RWPE2 (cell line): ENCODE data around the gene HOXD9.
A peak's percentile ranks its signal among the peaks of the same experiment; 100 is the strongest.

Source experiments
- ATAC-seq: fragments of 200-7000 bp; cut with Tn5 transposase; 3 replicates; pipeline ENCODE4 v1.9.1; 2021; ENCODE audit warnings: low read depth
- DNase-seq: peaks from one replicate; pipeline ENCODE4 v3.0.0-alpha.2; 2020; ENCODE audit warnings: low spot score
- H3K27ac ChIP-seq: fragments of 450-650 bp; 2 replicates; pipeline ENCODE4 v1.5.1; 2017; ENCODE audit warnings: mild to moderate bottlenecking; ENCODE audit not compliant: poor library complexity, severe bottlenecking
- H3K27me3 ChIP-seq: fragments of 250-450 bp; sonication (Bioruptor Pico); 2 replicates; pipeline ENCODE4 v1.5.1; 2021; ENCODE audit warnings: mild to moderate bottlenecking, moderate library complexity; ENCODE audit not compliant: insufficient read depth, poor library complexity, severe bottlenecking
- H3K36me3 ChIP-seq: fragments of 250-450 bp; sonication (Bioruptor Pico); 2 replicates; pipeline ENCODE4 v1.5.1; 2020; ENCODE audit warnings: low read depth, mild to moderate bottlenecking, moderate library complexity
- H3K4me1 ChIP-seq: fragments of 250-450 bp; sonication (Bioruptor Pico); 2 replicates; pipeline ENCODE4 v1.5.1; 2021; ENCODE audit warnings: mild to moderate bottlenecking, moderate library complexity; ENCODE audit not compliant: insufficient read depth, poor library complexity, severe bottlenecking
- H3K4me3 ChIP-seq: fragments of 250-450 bp; sonication (Bioruptor Pico); 2 replicates; pipeline ENCODE4 v1.5.1; 2021; ENCODE audit warnings: mild to moderate bottlenecking, moderate library complexity; ENCODE audit not compliant: severe bottlenecking
- H3K9me3 ChIP-seq: fragments of 250-450 bp; sonication (Bioruptor Pico); 2 replicates; pipeline ENCODE4 v1.5.1; 2021; ENCODE audit warnings: mild to moderate bottlenecking, moderate library complexity; ENCODE audit not compliant: severe bottlenecking
- TF ChIP-seq, protein P1 (sequence below): fragments of 450-650 bp; IDR thresholded peaks from one replicate; pipeline ENCODE4 v1.5.1; 2017; ENCODE audit warnings: mild to moderate bottlenecking, moderate library complexity; ENCODE audit not compliant: poor library complexity, severe bottlenecking

Gene HOXD9

GRCh38 chr2:176076063-176076462 lies 46.5 kb upstream of the HOXD9 start:
- no peaks in the 10 kb centered on the region for H3K36me3 ChIP-seq
- no peaks in the 10 kb centered on the region for H3K4me1 ChIP-seq
- no peak overlapping the region for H3K4me3 ChIP-seq
- ATAC-seq (no peak), DNase-seq (no peak)
- TF ChIP-seq, protein P1, sequence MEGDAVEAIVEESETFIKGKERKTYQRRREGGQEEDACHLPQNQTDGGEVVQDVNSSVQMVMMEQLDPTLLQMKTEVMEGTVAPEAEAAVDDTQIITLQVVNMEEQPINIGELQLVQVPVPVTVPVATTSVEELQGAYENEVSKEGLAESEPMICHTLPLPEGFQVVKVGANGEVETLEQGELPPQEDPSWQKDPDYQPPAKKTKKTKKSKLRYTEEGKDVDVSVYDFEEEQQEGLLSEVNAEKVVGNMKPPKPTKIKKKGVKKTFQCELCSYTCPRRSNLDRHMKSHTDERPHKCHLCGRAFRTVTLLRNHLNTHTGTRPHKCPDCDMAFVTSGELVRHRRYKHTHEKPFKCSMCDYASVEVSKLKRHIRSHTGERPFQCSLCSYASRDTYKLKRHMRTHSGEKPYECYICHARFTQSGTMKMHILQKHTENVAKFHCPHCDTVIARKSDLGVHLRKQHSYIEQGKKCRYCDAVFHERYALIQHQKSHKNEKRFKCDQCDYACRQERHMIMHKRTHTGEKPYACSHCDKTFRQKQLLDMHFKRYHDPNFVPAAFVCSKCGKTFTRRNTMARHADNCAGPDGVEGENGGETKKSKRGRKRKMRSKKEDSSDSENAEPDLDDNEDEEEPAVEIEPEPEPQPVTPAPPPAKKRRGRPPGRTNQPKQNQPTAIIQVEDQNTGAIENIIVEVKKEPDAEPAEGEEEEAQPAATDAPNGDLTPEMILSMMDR, result no peak
- peaks cover 63% of the 10 kb centered on the region for H3K27me3 ChIP-seq
- H3K27ac ChIP-seq, result no peak overlapping the region
- no peaks in the 10 kb centered on the region for H3K9me3 ChIP-seq

- H3K4me1 ChIP-seq, result no peaks in the 10 kb centered on the region
- H3K27ac ChIP-seq, result no peak overlapping the region
- ATAC-seq, result no peak
- H3K9me3 ChIP-seq, result no peaks in the 10 kb centered on the region
- H3K36me3 ChIP-seq, result no peaks in the 10 kb centered on the region
- H3K4me3 ChIP-seq, result no peak overlapping the region
- peaks cover 70% of the 10 kb centered on the region for H3K27me3 ChIP-seq
- TF ChIP-seq, protein P1, result no peak
- DNase-seq, result no peak
These were observed 45.7 kb upstream of the HOXD9 start for GRCh38 chr2:176076796-176077195.

DNA sequence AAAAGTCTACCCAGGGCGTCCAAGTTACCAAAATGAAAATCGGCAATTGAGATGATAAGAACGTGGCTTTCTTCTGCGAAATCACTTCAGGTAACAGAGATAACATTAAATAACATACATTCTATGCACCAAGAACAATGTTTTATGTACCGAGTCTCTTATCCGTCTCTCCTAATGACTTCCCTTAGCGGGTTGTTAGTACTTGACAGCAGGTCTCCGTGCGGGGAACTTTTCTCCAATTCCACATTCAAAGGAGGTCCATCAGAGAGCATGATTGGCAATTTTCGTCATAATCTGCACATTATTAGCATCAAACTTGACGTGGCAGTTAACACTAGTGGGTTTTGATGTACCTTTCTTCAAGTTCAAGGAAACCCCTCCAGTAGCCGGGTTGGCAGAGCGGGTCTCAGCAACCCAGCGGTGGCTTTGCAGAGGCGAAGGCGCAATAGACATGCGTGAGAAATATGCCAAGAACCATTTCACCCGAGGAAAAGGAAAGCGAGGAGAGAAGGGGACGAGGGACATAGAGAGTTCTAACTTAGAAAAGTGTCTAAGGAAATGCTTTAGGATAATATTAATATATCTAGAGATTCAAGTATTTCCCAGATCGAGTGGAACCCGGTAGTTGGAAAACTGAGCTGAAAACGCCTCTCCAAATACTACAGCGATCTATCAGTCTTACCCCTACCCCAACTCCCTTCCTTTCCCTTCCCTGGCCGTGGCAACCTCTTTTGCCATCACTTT lies 43.8 kb upstream of the HOXD9 start:
- TF ChIP-seq, protein P1, result no peak
- Histone ChIP-seq H3K27me3 (peaks cover 81% of the 10 kb centered on the region), H3K4me1 (no peaks in the 10 kb centered on the region), H3K4me3 (no peak overlapping the region), H3K36me3 (no peaks in the 10 kb centered on the region), H3K27ac (no peak overlapping the region), H3K9me3 (no peaks in the 10 kb centered on the region)
- no peak for DNase-seq
- no peak for ATAC-seq

DNA sequence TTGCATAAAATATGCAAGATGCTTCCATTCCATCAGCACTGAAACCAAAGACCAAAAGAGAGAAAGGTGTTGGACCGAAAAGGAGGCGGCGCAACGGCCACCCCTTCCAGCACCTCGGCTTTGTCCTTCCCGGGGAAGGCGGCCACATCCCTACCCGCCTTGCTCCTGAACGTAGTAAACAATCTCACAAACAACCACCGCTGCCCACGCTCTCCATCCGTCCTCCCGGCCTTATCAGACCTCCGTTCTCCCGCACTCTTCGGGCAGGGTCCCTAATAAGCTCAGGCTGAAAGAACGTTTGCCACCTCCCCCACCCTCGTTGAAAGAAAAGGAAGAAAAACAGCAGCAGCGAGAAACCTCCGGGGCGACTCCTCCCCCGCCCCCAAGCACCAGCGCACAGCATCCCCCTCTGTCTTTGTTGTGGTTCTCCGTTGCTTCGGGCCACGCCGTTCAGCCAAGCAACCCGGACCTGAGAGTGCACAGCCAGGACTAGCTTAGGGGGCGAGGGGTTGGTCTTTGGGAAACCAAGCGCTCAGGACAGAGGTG lies 43.2 kb upstream of the HOXD9 start:
- Histone ChIP-seq H3K27ac (no peak overlapping the region), H3K9me3 (no peaks in the 10 kb centered on the region), H3K36me3 (no peaks in the 10 kb centered on the region), H3K4me3 (peak overlapping the region; percentile 16), H3K4me1 (no peaks in the 10 kb centered on the region), H3K27me3 (peaks cover 86% of the 10 kb centered on the region)
- TF ChIP-seq, protein P1, result no peak
- no peak for ATAC-seq
- DNase-seq, result no peak
